SK-MEL-5 (cell line): ENCODE results near the gene PAPLN. TPM values are rescaled to one million over a fixed set of nuclear protein-coding genes. Genes with fewer than 3 reads are reported as not detected.

Experiments
- DNase-seq: peaks from one replicate; pipeline ENCODE4 v3.0.0-alpha.2; 2016; ENCODE audit warnings: low read depth, low spot score
- in situ Hi-C: cut with HindIII; loops from 2 replicates; pipeline ENCODE4 v1.10.0; 2016; ENCODE audit warnings: low sequenced_read_pairs, high pct_unique_total_duplicates, low pct_unique_long_range_greater_than_20kb
- total RNA-seq: library from RNA; depleted of rRNA; stranded (reverse); fragments of >200 nt; shearing (Covaris generic); gene quantifications from 2 replicates; pipeline ENCODE4 v1.2.3, GENCODE V29; 2014

Gene PAPLN
- total RNA-seq, 1 experiment from 2014 or later, result not detected

- in situ Hi-C loops, result no loop called here
Observed at GRCh38 chr14:73266317-73266716, 29.0 kb downstream of the PAPLN start.

GRCh38 chr14:73267474-73267873, 30.2 kb downstream of the PAPLN start:
- in situ Hi-C loops, result no loop called here
- no peak for DNase-seq

More at GRCh38 chr14:73266317-73266716, 29.0 kb downstream of the PAPLN start:
- DNase-seq, result no peak

- DNase-seq, result no peak
- in situ Hi-C loops, result no loop called here
Observed at GRCh38 chr14:73269729-73270531, 32.6 kb downstream of the PAPLN start.

GRCh38 chr14:73272393-73272792, 35.1 kb downstream of the PAPLN start:
- DNase-seq, result no peak
- in situ Hi-C loops, result no loop called here

- DNase-seq, result no peak
- in situ Hi-C loops, result no loop called here
Observed at GRCh38 chr14:73273799-73274198, 36.5 kb downstream of the PAPLN start.

GRCh38 chr14:73276836-73277235, 39.5 kb downstream of the PAPLN start:
- in situ Hi-C loops, result no loop called here
- DNase-seq, result no peak

GRCh38 chr14:73277376-73277775, 40.1 kb downstream of the PAPLN start:
- in situ Hi-C loops, result no loop called here
- DNase-seq, result no peak

GRCh38 chr14:73280903-73281302, 43.6 kb downstream of the PAPLN start:
- in situ Hi-C loops, result no loop called here
- DNase-seq, result no peak

- DNase-seq, result peak; percentile 64
- in situ Hi-C loops, result no loop called here
Observed at GRCh38 chr14:73283608-73284379, 46.5 kb downstream of the PAPLN start.

- in situ Hi-C loops, result no loop called here
- no peak for DNase-seq
Observed at GRCh38 chr14:73285979-73286378, 48.7 kb downstream of the PAPLN start.

- in situ Hi-C loops, result no loop called here
- no peak for DNase-seq
Observed at GRCh38 chr14:73286598-73286997, 49.3 kb downstream of the PAPLN start.

GRCh38 chr14:73287071-73287470, 49.8 kb downstream of the PAPLN start:
- DNase-seq, result peak; percentile 12
- in situ Hi-C loops, result no loop called here

- no peak for DNase-seq
- in situ Hi-C loops, result no loop called here
Observed at GRCh38 chr14:73289308-73289707, 52.0 kb downstream of the PAPLN start.

- in situ Hi-C loops, result no loop called here
- no peak for DNase-seq
Observed at GRCh38 chr14:73289729-73290128, 52.4 kb downstream of the PAPLN start.

- DNase-seq, result no peak
- in situ Hi-C loops, result no loop called here
Observed at GRCh38 chr14:73290279-73290678, 53.0 kb downstream of the PAPLN start.

- in situ Hi-C loops, result no loop called here
Observed at GRCh38 chr14:73293782-73294781, 56.8 kb downstream of the PAPLN start.

GRCh38 chr14:73295198-73295796, 58.0 kb downstream of the PAPLN start:
- peak; percentile 65 for DNase-seq
- in situ Hi-C loops, result no loop called here

More at GRCh38 chr14:73293782-73294781, 56.8 kb downstream of the PAPLN start:
- no peak for DNase-seq
